Lower leg skin (tissue), 4 donors: ENCODE measurements around the gene SSH3. TPM values are rescaled to one million over a fixed set of nuclear protein-coding genes. Genes with fewer than 3 reads are reported as not detected.
A peak's percentile ranks its signal among the peaks of the same experiment; 100 is the strongest.

Source experiments
- DNase-seq, 2 donors: peaks; one replicate each; pipeline ENCODE4 v3.0.0-alpha.2; 2019; ENCODE audit warnings: low spot score in 2 of 2
- H3K4me3 ChIP-seq: fragments of 200-600 bp; sonication (generic); 2 replicates; pipeline ENCODE4 v1.5.1; 2017; ENCODE audit warnings: mild to moderate bottlenecking, low read depth; ENCODE audit not compliant: poor library complexity, severe bottlenecking
- POLR2A ChIP-seq, 2 donors: fragments of 450-650 bp; IDR thresholded peaks; one replicate each; pipeline ENCODE4 v1.6.1; 2016 to 2017; ENCODE audit warnings: antibody characterized with exemption in 2 of 2, mild to moderate bottlenecking in 1 of 2, moderate library complexity in 1 of 2
- WGBS, 2 donors: methylation state at CpG; one replicate each; pipeline ENCODE4 v1.1.5; 2018; 5-methylcytosine and 5-hydroxymethylcytosine counted together
- intact Hi-C: fragments of 100-400 bp; cut with DNase I; formaldehyde crosslinking; loops from one replicate; pipeline ENCODE4 v1.15.0; 2023; ENCODE audit warnings: low total_unique reads
- total RNA-seq, 4 donors: library from RNA; depleted of rRNA; stranded (reverse); fragments of >200 nt; gene quantifications; one replicate each; pipeline ENCODE4 v1.1.0, GENCODE V29; 2016
- TF ChIP-seq, protein P1 (sequence below), 3 donors: fragments of 450-650 bp; IDR thresholded peaks; one replicate each; pipeline ENCODE4 v1.5.1; 2016; ENCODE audit warnings: antibody characterized with exemption in 3 of 3, mild to moderate bottlenecking in 3 of 3, moderate library complexity in 2 of 3

Gene SSH3
- total RNA-seq, 4 donors from 2014 or later, result 58.6 to 71.0 (median 62.0) TPM

DNA sequence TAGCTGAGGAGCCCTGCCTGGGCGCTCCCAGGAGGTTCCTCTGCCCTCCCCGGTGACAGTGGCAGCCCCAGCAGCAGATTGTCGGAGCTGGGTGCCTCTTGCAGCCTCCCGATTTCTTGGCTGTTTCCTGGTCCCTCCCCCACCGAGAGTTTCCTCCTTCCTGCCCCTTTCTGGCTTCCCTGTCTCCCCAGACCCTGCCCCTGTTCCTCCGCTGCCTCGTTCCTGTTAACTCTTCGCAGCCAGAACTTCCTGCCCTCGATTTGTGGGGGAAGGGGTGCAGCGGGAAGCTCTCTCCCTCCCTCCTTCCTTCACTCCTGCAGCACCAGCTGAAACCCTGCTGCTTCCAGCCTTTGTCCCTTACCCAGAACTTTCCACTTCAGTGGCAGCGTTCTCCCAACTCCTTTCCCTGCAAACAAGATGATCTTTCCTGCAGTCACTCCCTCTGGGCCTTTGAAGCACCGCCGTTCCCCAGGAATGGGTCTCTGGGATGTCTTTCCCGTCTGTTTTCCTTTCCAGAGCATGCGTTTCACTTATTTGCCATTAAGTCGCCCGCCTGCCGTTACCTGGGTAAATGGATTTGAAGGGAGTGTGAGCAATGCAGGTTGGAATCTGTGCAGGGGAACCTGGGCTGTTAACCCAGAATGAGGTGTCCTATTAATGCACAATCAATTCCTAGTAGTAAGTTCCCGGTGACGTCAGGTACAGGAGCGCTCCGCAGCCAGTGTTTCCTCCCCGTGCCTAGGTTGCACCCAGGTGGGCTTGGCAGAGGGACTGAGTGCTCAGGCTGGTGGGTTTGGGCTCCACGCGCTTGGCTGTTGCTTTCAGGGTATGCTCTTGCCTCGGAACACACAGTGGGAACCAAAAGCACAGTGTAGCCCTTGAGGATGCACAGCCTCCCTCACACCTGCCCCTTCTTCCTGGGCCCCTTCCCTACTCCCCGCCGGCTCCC, 32.8 kb upstream of the SSH3 start:
- intact Hi-C loops, result no loop called here
- TF ChIP-seq, protein P1, sequence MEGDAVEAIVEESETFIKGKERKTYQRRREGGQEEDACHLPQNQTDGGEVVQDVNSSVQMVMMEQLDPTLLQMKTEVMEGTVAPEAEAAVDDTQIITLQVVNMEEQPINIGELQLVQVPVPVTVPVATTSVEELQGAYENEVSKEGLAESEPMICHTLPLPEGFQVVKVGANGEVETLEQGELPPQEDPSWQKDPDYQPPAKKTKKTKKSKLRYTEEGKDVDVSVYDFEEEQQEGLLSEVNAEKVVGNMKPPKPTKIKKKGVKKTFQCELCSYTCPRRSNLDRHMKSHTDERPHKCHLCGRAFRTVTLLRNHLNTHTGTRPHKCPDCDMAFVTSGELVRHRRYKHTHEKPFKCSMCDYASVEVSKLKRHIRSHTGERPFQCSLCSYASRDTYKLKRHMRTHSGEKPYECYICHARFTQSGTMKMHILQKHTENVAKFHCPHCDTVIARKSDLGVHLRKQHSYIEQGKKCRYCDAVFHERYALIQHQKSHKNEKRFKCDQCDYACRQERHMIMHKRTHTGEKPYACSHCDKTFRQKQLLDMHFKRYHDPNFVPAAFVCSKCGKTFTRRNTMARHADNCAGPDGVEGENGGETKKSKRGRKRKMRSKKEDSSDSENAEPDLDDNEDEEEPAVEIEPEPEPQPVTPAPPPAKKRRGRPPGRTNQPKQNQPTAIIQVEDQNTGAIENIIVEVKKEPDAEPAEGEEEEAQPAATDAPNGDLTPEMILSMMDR (IDR thresholded peaks at IDR 0.05), result no peak
- TF ChIP-seq POLR2A (IDR thresholded peaks at IDR 0.05), result no peak
- WGBS, 2 donors, result 26 to 27% methylated on average over 28 of the region's 28 CpGs
- H3K4me3 ChIP-seq, result no peak overlapping the region
- DNase-seq, result no peak

DNA sequence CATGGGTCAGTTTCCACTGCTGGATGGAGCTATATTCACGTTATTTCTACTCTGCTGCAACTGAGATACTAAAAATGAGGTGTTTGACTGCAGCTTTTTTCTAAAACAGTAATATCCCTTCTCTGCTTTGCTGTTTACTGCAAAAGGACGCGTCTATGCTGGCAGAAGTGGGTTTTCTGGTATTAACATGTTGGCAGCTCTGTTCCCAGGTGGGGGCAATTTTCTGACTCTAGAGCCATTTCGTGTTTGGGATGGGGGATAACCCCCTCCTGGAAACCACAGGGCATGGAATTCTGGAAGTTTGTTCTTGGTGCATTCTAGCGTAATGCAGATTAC, 32.2 kb upstream of the SSH3 start:
- WGBS, 2 donors, result 59 to 71% methylated on average over 5 of the region's 5 CpGs
- TF ChIP-seq POLR2A (IDR thresholded peaks at IDR 0.05), result no peak
- TF ChIP-seq, protein P1 (IDR thresholded peaks at IDR 0.05), result no peak
- intact Hi-C loops, result no loop called here
- no peak overlapping the region for H3K4me3 ChIP-seq
- DNase-seq, result no peak

GRCh38 chr11:67271541-67272284, 31.6 kb upstream of the SSH3 start:
- DNase-seq, result peak in 1 of 2 donors; percentile 81
- 61% methylated on average over 12 to 14 of the region's 19 CpGs for WGBS, 2 donors
- TF ChIP-seq, protein P1 (IDR thresholded peaks at IDR 0.05), result no peak
- TF ChIP-seq POLR2A (IDR thresholded peaks at IDR 0.05), result no peak
- intact Hi-C loops, result no loop called here
- no peak overlapping the region for H3K4me3 ChIP-seq

- no peak overlapping the region for H3K4me3 ChIP-seq
- intact Hi-C loops, result no loop called here
- no peak for DNase-seq
- 61 to 62% methylated on average over 21 to 23 of the region's 23 CpGs for WGBS, 2 donors
- no peak for TF ChIP-seq POLR2A (IDR thresholded peaks at IDR 0.05)
- TF ChIP-seq, protein P1 (IDR thresholded peaks at IDR 0.05), result no peak
Measured at GRCh38 chr11:67272327-67273259, 30.7 kb upstream of the SSH3 start.

- DNase-seq, result peak in 1 of 2 donors; percentile 76
- no peak overlapping the region for H3K4me3 ChIP-seq
- TF ChIP-seq POLR2A (IDR thresholded peaks at IDR 0.05), result no peak
- TF ChIP-seq, protein P1 (IDR thresholded peaks at IDR 0.05), result no peak
- intact Hi-C loops, result no loop called here
- WGBS, 2 donors, result 25 to 31% methylated on average over 11 to 14 of the region's 14 CpGs
Measured at GRCh38 chr11:67273260-67273990, 29.9 kb upstream of the SSH3 start.
